Spleen (tissue), 7 donors: ENCODE measurements around the gene GFAP.

ENCODE experiments used
- POLR2A ChIP-seq, 3 donors: fragments of 450-650 bp; IDR thresholded peaks; one replicate each; pipeline ENCODE4 v1.5.1; 2017; ENCODE audit warnings: antibody characterized with exemption in 3 of 3, mild to moderate bottlenecking in 1 of 3
- TF ChIP-seq, protein P1 (sequence below), 11 experiments: fragments of 200-600 bp in 7 of 11; fragments of 450-650 bp in 4 of 11; sonication (generic) in 4 of 11; IDR thresholded peaks in 8 of 11; conservative IDR thresholded peaks in 3 of 11; 1 replicate in 7 of 11; 2 replicates in 4 of 11; pipeline versions ENCODE4 v1.4.0 to v1.8.0; 2016 to 2021; ENCODE audit warnings: antibody characterized with exemption in 11 of 11, inconsistent platforms in 4 of 11, mild to moderate bottlenecking in 1 of 11
- donor health status: DM: no; HTN: no; CAD: no; lungs with moderate emphysema.
- donor health status: DM: no; HTN: no; CAD: no.
- donor health status: DM: no; HTN: no; CAD: no.

DNA sequence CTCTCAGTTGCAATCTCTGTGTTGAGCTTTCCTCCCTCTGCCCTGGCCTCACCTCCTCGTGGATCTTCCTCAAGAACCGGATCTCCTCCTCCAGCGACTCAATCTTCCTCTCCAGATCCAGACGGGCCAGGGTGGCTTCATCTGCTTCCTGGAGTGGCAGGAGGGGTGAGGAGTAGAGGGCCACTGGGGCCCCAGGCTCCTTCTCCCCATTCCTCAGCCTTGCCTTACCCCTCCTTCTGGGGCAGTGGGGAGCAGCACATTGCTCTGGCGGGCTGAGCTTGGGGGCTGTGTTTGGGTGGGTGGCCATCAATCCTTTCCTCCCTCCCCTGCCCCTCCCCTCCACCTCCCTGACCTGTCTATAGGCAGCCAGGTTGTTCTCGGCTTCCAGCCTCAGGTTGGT lies 1.6 kb downstream of the GFAP start:
- TF ChIP-seq, protein P1, sequence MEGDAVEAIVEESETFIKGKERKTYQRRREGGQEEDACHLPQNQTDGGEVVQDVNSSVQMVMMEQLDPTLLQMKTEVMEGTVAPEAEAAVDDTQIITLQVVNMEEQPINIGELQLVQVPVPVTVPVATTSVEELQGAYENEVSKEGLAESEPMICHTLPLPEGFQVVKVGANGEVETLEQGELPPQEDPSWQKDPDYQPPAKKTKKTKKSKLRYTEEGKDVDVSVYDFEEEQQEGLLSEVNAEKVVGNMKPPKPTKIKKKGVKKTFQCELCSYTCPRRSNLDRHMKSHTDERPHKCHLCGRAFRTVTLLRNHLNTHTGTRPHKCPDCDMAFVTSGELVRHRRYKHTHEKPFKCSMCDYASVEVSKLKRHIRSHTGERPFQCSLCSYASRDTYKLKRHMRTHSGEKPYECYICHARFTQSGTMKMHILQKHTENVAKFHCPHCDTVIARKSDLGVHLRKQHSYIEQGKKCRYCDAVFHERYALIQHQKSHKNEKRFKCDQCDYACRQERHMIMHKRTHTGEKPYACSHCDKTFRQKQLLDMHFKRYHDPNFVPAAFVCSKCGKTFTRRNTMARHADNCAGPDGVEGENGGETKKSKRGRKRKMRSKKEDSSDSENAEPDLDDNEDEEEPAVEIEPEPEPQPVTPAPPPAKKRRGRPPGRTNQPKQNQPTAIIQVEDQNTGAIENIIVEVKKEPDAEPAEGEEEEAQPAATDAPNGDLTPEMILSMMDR (IDR thresholded peaks at IDR 0.05 in 8 of 11, conservative IDR thresholded peaks at IDR 0.05 in 3 of 11): no peak
- TF ChIP-seq POLR2A (IDR thresholded peaks at IDR 0.05): no peak
